Inferior parietal cortex (tissue), 1 donor: ENCODE measurements around the gene GPR85.
A peak's percentile ranks its signal among the peaks of the same experiment; 100 is the strongest.
"Not testable (repeated sequence)": the region's sequence is repeated elsewhere in the genome, so short reads cannot be mapped to it uniquely, and the experiment has no call there.

ENCODE experiments used
- DNase-seq: peaks from one replicate; pipeline ENCODE4 v3.0.0-alpha.2; 2016; ENCODE audit errors: extremely low spot score

The GPR85 gene, protein sequence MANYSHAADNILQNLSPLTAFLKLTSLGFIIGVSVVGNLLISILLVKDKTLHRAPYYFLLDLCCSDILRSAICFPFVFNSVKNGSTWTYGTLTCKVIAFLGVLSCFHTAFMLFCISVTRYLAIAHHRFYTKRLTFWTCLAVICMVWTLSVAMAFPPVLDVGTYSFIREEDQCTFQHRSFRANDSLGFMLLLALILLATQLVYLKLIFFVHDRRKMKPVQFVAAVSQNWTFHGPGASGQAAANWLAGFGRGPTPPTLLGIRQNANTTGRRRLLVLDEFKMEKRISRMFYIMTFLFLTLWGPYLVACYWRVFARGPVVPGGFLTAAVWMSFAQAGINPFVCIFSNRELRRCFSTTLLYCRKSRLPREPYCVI

DNA sequence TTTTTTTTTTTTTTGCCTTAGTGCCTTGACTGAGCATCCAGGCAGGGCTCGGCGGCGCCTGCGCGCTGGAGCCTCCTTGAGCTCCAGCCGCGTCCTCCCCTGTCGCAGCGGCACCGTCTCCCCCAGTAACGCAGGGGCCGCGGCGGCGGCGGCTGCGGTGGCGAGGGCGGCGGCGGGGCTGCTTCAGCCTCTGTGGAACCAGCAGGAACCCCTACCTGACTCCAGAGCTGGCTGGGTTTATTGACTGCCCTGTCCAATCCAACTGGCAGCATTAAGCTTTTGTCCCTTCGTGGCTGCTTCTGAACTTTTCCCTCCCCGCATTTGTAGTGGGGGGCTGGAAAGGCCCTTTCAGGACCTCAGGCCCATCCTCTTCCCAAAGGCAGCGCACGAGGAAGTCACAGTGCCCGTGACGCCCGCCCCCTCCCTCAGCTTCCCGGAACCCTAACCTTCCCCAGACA lies at the start of gene GPR85:
TSS of gene GPR85 (minus strand) at position 397 of the 458 bp plus-strand sequence. CDS start 2,106 bp downstream, outside the sequence.
- peak; percentile 67 for DNase-seq

DNA sequence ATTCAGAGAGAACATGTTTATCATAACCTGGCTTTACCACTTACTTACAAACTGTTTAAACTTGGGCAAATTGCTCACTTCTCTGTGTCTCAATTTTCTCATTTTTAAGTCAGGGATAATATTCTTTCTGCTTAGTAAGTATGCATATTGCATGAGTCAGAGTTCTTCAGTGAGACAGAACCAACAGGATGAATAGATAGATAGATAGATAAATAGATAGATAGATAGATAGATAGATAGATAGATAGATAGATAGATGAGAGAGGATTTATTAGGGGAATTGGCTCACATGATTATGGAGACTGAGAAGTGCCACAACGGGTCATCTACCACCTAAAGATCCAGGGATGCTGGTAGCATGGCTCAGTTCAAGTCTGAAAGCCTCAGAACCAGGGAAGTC lies 47.4 kb upstream of the GPR85 start:
- DNase-seq = no peak

DNA sequence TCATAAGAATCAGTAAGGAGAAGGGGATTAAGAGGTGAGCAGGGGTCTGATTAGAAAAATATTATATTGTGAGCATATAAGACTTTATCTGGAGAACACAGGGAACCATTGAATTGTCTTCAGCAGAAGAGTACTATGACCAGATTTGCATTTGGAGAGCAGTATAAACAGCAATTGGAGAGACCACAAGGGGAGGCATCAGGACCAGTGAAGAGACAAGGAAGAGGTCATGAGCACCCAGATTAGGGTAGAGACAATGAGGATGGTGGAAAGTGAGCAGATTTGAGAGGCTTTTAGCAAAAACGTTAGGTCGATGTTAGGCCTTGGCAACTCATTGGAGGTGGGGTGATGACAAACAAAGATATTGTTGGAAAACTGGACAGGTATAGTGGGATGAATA lies 44.7 kb upstream of the GPR85 start:
- DNase-seq = no peak

DNA sequence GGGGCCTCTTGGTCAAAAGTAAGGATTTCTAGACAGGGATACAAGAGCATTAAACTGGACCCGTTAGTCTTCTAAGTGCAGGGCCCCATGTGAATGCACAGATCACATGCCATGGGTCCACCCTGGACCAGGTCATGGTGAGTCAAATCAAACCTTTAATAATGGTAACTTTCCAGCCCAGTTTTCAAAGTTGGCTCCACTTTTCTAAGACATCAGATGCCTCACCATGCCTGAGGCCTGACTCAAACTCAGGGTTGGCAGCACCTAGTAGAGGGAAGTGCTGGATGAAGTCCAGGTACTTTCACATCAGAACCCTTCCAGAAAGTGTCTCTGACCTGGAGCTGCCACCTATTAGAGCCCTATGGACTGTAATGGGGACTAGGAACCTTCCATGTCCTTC lies 41.4 kb upstream of the GPR85 start:
- no peak for DNase-seq

DNA sequence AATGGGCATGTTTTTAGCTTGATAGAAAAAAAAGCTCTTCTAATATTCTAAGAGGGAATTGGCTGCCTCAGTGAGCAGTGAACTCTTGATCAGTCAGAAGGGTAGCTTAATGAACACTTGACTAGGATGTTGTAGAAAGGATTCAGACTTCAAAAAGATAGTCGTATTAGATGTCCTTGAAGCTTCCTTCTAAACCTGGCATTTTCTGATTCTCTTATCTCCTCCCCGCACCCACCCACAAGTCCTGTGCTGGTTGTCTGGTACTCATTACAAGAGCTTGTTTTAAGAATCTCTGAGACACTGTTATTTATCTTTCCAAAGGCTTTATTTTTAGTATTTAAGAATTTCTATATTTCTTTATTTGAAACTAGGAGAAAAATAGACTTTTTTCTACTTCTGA lies 39.1 kb upstream of the GPR85 start:
- no peak for DNase-seq

DNA sequence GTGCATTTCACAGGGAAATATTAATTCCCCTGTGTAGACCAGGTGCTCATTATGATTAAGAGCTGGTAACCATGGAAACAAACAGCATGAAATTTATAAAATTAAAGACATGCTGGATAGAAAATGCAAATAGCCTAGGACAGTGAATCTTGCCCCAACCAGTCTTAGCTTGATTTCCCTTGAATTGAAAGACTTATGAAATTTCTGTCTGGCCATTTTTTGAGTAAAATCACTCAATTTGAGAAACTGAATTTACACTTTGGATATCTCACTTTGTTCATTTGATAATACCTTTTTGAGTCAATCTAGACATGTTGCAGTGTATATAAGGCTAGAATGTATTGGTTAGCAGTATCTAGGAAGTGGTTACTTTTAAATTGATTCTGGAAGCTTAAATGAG lies 36.1 kb upstream of the GPR85 start:
- no peak for DNase-seq

DNA sequence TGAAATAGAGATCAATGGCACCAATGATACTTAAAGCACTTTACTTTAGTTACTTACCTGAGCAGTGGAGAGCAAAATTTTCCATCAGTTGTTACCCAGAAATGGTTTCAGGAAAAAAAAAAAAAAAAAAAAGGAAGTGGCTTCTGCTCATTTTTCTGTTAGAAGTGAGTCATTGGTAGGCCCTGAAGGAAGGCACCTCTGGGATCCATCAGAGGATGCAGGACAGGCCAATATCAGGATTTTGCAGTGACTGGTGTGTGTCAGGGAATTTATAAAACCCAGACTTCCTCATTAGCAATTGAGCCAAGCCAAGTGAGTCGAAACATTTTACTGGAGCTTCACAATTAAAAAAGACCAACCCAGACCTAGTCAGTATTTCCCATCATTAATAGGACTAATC lies 34.0 kb upstream of the GPR85 start:
- DNase-seq = no peak

DNA sequence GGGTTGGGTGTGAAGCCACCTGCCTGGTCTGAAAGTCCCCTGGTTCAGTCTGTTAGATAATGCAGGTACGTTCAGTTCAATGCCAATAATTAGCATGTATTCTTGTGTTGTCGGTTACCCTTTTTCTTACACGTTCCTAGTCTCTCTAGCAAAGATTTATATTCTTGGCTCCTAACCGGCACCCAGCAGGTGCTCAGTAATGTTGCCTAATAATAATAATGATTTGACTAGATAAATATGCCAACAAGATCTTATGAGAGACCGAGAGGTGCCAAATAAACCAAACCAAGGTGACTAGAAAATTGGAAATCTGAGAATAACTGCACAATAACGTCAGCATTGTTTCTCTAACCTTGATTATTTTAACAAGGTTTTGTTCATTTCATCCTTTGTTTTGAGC lies 32.8 kb upstream of the GPR85 start:
- DNase-seq = no peak

DNA sequence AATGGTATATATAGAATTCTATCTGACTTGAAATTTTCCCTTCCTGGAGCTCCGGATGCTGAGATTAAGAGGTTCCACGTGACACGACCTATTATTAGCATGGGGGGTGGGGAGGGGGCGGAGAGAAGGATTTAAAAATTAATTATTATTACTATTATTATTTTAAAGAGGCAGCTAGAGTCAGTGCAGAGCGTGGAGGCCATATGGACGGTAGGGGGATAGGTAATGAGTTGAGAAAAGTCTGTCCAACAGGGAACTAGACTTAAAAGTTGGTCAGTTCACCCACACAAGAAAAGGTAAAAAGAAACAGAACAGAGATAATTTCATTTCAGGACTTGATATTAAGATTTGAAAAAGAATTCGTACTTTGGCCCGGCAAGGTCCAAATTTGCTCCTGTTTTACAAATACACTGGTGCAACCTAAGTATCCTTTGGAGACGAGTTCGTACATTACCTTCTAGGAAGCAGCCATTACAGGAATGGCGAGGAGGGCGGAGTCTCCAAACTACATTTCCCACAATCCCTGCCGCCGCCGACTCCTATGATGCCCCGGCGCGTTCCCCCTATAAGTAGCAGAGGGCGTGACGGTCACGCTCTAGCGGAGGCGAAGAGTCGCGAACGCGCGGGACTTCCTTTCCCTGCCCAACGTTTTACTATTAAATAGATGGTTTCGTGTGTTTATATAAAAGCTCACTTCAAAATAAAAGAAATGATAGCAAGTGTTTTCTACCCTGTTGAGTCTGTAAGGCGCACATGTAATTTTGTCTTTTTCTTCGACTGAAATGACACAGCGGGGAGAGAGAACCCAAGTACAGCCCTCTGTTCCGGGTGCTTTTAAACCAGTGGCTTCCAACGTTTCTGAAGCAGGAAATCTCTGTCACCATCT lies 31.7 kb upstream of the GPR85 start, which contains the start of gene SMIM30:
TSS of gene SMIM30 (minus strand) at position 481 of the 886 bp plus-strand sequence. CDS start 976 bp downstream, outside the sequence.
- peak; percentile 94 for DNase-seq

DNA sequence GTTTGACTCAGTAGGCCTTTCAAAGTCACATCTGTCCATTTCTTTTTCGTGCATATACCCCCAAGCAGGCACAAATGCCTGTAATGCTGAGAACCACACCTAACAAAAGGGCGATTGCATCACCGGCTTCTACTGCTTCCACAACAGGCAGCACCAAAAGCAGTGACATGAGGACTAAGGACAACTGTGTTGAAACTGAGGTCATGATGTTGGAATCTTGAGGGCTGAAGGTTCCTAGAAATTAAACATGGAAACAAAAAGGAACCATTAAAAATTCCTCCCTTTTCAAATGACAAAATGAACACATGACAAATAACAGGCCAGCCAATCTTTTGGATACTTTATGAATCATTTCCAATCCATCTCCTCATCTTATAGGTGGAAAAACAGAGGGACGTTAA lies 30.7 kb upstream of the GPR85 start:
- DNase-seq = not testable (repeated sequence)

DNA sequence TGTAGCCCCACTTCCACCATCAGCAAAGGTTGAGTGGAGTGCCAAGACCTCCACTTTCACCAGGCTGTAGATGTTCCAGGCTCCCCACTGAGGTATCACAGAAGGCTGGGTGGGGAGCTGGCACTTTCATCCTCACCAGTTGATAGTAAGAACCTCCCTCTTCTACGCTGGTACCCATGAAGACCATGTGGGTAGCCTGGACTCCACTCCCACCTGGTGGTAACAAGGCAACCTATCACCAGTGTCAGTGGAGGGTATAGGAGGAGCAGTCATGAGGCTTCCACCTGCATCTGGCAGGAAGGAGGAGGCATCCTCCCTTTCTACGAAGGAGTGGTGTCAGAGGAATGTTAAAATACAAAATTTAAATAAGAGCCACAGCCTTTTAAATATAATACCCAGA lies 27.3 kb upstream of the GPR85 start:
- DNase-seq = no peak

DNA sequence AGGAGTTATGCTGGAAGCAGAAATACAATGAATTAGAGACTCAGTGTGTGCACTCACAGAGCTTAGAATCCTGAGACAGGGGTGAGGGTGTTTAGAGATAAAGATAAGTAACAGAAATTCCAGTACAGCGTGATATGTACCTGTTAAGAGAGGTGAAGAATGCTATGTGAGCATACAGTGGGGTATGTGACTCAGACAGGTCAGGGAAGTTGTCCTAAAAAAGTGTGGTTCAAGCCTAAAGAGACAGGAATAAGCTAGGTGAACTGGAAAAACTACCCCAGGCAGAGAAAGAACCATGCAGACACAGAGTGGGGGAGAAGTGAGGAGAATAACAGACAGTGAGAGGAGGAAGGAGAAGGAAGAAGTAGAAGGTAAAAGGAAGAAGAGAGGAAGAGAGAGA lies 23.1 kb upstream of the GPR85 start:
- DNase-seq = no peak

DNA sequence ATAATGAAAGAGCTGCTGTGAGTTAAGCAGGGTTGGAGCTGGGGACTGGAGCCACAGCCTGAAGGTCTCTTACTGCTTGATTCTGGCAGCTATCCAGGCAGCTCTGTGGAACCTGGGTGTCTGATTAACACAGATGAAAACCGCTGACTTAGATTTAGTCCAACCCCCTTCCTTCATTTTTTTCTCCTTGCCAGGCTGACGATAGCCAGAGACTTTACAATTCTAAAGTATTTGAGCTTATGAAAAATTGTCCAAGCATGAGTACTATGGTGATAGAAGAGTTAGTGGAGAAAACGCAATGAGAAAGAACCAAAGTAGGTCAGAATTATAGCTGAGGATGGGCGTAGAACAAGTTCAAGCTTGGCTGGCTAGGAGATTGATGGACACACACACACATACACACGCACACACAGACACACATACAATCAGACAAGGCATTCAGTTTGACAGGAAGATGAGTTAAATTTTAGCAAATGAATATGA lies 13.5 kb upstream of the GPR85 start:
- DNase-seq = no peak

DNA sequence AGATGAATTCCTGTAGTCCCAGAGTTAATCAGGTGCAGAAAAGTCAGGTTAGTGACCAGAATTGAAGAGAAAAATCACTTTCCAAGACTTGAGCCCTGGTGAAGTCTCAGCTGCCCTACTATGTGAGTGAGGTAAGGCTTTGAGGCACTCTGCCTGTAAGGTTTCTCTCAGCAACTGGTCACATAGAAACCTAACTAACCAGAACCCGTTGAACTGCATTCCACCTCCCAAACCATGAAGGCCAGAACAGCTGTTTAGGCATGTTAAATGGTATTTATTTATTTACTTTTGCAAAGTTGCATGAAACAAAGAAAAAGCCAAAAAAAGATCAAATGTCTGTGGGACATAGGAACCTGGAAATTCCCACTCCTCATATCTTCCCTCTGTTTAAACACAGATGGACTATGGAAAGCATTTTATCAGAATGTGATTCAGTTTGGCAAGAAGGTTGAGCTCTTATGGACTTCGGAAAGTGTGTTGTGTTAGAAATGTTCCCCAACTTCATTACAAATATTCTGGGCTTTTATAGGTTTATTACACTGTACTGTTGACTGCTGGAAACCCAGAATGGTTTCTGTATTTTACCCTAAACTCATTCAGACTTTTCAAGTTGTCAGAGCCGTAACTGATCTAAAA lies 12.8 kb upstream of the GPR85 start:
- no peak for DNase-seq

DNA sequence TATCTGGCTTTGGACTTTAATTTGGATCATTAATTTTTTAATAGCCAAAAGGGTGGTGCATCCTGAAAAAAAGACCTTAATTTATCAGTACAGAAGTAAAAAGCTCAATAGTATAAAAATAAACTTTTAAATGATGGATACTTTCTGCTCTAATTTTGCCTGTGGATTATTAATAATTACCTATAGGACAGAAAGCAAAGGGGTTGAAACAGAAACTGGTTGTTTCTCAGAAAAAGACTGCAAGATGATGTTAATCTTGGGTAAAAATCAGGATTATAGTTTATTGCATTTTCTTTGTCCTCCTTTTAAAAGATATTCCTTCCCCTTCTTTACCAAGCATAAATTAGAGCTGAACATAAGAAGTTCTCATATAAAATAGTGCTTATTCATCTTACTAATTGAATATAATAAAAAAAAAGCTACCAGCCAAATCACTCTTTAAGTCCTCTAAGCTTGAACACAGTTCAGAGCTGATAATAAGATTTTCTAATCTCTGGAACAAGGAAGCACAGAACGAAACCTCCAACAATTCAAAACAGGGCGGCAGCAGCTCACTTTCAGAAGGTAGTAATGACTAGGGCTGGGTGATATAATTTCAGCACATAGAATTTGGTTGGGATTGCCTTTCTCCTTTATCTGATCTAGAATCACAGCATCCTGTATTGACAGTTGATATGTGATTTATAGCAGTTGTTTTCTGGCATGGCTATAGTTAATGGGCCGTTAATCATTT lies 8.1 kb upstream of the GPR85 start:
- DNase-seq = no peak

DNA sequence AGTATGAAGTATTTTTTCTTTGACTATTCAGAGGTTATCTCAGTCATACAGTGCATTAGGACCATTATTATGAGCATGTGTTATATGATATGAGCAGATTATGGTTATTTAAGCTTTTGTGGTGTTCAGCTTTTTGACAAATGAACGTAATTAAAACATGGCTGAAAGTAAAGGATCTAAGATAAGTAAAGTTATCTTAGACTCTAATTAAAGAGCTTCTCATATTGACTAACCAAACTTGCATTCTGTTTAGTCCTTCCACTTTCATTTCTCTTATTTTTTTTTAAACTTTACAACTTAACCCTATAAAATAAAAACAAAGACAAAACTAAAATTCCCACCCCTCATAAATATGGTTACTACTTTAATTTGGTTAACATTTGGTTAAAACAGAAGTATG lies 6.9 kb upstream of the GPR85 start:
- DNase-seq = no peak

DNA sequence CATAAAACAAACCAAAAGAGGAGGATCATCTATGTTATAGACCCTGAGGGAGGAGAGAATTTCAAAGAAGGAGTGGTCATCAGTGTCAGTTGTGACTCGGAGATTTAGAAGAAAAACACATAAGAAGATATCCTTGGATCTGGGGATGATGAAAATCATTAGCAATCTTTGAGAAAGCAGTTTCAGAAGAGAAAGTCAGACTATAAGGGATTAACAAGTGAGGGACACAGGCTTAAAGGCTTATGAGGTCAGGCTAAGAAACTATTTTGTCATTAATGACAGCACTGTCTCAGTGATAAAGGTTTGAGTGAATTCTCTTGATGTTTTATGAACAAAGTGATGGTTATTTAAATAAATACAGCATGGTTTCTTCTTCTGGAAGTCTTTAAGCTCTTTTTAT lies 6.1 kb upstream of the GPR85 start:
- no peak for DNase-seq

DNA sequence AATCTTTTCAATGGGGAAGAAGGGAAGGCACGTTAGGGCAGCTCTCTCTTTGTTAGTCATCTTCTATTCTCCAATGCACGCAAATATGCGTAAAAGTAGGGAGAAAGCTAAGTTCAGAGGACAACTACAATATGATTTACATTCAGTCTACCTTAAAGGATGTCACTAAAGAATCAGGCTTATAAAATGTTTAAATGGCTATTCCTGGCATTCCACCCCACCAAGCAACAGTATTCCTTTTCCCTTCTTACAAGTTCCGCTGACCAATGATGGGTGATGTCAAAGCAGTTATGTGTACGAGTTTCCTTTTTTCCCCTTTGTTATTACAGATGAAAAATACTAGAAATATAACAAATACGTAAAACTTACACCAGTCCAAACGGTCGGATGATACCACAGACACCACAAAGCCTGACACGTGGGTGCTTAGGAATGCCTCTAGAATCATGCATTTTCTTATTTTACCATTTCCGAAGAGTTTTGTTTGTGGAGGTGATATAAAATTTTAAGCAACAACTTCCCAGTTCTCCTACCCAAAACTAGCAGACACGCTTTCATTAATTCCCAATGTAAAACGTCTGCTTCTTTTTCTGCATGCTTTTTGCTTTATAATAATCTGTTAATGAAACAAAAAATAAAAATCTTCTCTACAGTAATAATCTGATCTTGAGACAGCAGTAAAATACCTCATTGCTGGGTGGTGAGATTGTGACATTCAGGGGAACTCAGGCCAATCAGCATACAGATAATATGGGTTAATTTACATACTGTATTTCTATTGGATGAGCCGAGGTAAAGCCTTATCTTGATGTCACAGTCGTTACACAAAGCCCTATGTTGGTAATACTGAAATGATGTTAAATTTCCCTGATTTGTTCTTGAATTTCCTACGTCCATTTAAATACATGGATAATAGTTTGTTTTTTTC lies 708 bp upstream of the GPR85 start:
- DNase-seq = peak; percentile 70

DNA sequence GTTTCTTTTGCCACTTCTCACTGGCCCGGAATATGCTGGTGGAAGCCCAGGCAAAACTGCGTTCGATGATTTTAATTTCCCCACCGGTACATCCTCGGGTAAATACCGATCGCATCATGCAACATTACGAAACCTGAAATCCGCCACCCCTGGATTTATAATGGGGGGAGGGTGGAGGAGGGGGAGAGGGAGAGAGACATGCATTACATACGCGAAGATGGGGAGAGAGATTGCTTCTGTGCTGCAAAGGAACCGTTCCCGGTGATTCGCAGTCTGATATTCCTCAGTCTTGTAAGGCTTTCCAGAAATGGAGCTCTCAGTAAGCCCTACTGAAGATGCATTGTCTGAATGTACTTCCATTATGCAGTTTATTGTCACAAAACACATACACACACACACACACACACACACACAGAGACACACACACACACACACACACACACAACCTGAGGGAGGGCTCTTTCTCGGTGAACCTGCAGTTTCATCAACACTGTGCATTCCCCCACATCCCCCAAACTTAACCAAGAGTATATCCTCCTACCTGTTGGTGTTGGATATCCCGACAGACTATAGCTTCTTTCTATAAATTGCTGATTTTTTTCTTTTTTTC lies 741 bp downstream of the GPR85 start:
- peak; percentile 46 for DNase-seq
